Measurements from ENCODE around the gene CD180. TPM values are rescaled to one million over a fixed set of nuclear protein-coding genes. Genes with fewer than 3 reads are reported as not detected.

Gene CD180
- total and polyA plus RNA-seq, 2 experiments from 2014 or later, result not detected

DNA sequence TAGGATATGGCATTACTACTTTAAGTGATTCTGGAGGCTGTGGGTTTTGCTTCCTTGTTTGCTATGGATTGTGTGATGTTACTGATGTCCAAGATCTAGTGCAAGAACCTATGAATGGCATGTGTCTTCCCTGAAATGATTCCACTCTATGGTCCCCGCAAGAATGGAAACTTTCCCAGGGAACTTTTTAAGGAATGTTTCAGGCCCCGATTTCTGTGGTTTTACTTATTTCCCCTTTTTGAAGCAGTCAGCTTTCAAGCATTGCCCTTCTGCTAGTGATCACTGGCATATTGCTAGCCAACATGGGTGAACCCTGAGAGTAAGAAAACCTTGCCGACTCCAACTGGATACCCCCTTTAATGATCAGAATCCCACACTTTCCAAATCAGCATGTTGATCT is 26.6 kb upstream of the CD180 start:
- in situ Hi-C loops (cut with MboI), result no loop called here
- H3K27ac ChIP-seq, result no peak overlapping the region
- no peaks in the 10 kb centered on the region for H4K20me1 ChIP-seq (ENCODE audit: insufficient read depth)
- H2AFZ ChIP-seq, result no peak overlapping the region
- TF ChIP-seq EZH2phosphoT487 (IDR thresholded peaks at IDR 0.05; ENCODE audit: insufficient read depth, low read depth), result no peak
- TF ChIP-seq EZH2 (IDR thresholded peaks at IDR 0.05; ENCODE audit: insufficient read depth, poor library complexity, severe bottlenecking), result no peak
- H3K9ac ChIP-seq, result no peak overlapping the region
- no peaks in the 10 kb centered on the region for H3K9me3 ChIP-seq (ENCODE audit: low read depth)
- no peaks in the 10 kb centered on the region for H3K9me2 ChIP-seq (ENCODE audit: insufficient read depth)
- no peaks in the 10 kb centered on the region for H3K79me2 ChIP-seq (ENCODE audit: insufficient read depth)
- no peaks in the 10 kb centered on the region for H3K36me3 ChIP-seq (ENCODE audit: low read depth)
- H3K4me3 ChIP-seq, result no peak overlapping the region
- H3K4me1 ChIP-seq (ENCODE audit: insufficient read depth), result no peaks in the 10 kb centered on the region
- H3F3A ChIP-seq (ENCODE audit: insufficient read depth), result no peaks in the 10 kb centered on the region
- no peak for DNase-seq
- no peak overlapping the region for H3K4me2 ChIP-seq (ENCODE audit: unreplicated experiment)
- 49 to 65% methylated on average over 3 of the region's 3 CpGs for WGBS, 2 experiments (ENCODE audit: low coverage in 1 of 2, low lambda C conversion rate in 2 of 2, missing lambda C conversion rate in 2 of 2)
- H3K27me3 ChIP-seq (replicated peaks; ENCODE audit: insufficient read depth), result no peaks in the 10 kb centered on the region

DNA sequence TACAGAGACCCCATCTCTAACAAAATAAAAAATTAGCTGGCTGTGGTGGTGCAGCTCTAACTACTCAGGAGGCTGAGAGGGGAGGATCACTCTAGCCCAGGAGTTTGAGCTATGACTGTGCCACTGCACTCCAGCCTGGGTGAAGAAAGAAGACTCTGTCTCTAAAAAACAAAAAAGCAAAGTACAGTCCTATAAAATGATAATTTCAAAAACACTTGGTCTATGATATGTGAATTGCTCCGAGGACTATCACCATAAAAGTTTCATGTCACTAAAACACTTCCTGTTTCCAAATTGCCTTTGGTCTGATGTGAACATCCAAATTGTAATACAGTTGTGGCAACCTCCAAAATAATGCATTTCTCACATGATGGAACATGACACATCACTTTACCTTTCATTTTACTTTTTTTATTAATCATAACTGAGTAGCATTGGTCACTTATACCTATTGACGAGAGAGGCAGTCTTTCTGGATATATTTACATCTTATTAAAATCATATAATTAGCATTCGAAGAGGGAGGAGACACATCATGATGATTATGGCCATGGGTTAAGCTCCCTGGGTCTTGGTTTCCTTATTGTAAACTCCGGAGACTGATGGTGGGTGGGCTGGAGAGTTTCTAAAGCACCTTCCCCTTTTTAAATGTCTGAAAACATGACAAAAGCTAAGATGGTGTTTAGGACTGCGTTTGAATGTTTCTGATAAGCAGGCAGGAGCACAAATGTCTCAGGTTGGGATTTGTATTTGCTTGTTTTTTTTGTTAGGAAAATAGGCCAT is 25.8 kb upstream of the CD180 start:
- in situ Hi-C loops (cut with MboI), result no loop called here

DNA sequence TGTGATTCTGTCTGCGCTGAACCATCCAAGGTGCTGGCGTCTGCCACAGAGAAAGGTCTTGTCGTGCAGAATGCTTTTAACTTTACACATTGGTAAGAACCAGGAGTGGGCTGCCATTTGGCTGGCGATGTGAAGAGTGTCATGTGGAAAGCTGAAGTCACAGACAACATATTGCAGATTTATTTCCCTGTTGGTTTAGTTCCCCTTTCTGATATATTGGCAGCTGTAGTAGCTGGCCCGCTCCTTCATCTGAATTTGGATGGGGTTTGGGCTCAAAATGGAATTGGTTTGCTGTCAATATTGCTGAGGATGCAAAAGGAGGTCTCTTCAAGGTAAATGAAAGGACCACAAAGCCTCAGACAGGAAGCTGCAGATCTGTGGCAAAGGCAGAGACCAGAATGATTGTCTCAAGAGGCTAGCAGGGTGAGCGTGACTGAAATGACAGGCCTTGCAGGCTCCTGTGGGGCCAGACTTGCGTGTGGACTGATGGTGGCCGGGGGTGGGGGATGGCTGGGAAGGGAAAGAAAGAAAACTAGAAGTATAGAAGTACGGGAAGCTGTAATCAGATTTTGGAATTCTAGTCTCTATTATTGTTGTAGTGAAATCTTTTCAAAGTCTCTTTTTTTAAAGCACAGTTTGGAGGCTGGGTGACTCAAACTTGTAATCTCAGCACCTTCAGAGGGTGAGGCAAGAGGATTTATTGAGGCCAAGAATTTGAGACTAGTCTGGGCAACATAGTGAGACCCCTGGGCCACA is 25.1 kb upstream of the CD180 start:
- no peak overlapping the region for H3K27ac ChIP-seq
- H3K9me2 ChIP-seq (ENCODE audit: insufficient read depth), result no peaks in the 10 kb centered on the region
- H3K9ac ChIP-seq, result no peak overlapping the region
- no peaks in the 10 kb centered on the region for H3K79me2 ChIP-seq (ENCODE audit: insufficient read depth)
- H4K20me1 ChIP-seq (ENCODE audit: insufficient read depth), result no peaks in the 10 kb centered on the region
- no peak for TF ChIP-seq EZH2phosphoT487 (IDR thresholded peaks at IDR 0.05; ENCODE audit: insufficient read depth, low read depth)
- no peak for TF ChIP-seq EZH2 (IDR thresholded peaks at IDR 0.05; ENCODE audit: insufficient read depth, poor library complexity, severe bottlenecking)
- no peak overlapping the region for H2AFZ ChIP-seq
- no peaks in the 10 kb centered on the region for H3F3A ChIP-seq (ENCODE audit: insufficient read depth)
- no peak overlapping the region for H3K4me3 ChIP-seq
- H3K27me3 ChIP-seq (replicated peaks; ENCODE audit: insufficient read depth), result no peaks in the 10 kb centered on the region
- in situ Hi-C loops (cut with MboI), result no loop called here
- no peak for DNase-seq
- H3K4me1 ChIP-seq (ENCODE audit: insufficient read depth), result no peaks in the 10 kb centered on the region
- 60 to 62% methylated on average over 9 of the region's 9 CpGs for WGBS, 2 experiments (ENCODE audit: low coverage in 1 of 2, low lambda C conversion rate in 2 of 2, missing lambda C conversion rate in 2 of 2)
- no peaks in the 10 kb centered on the region for H3K36me3 ChIP-seq (ENCODE audit: low read depth)
- no peak overlapping the region for H3K4me2 ChIP-seq (ENCODE audit: unreplicated experiment)
- H3K9me3 ChIP-seq (ENCODE audit: low read depth), result no peaks in the 10 kb centered on the region

More for the DNA sequence above, 25.8 kb upstream of the CD180 start:
- no peaks in the 10 kb centered on the region for H3K79me2 ChIP-seq (ENCODE audit: insufficient read depth)
- no peak overlapping the region for H3K27ac ChIP-seq
- no peaks in the 10 kb centered on the region for H3F3A ChIP-seq (ENCODE audit: insufficient read depth)
- H3K4me2 ChIP-seq (ENCODE audit: unreplicated experiment), result no peak overlapping the region
- no peaks in the 10 kb centered on the region for H3K9me2 ChIP-seq (ENCODE audit: insufficient read depth)
- DNase-seq, result no peak
- no peaks in the 10 kb centered on the region for H3K27me3 ChIP-seq (replicated peaks; ENCODE audit: insufficient read depth)
- H3K9me3 ChIP-seq (ENCODE audit: low read depth), result no peaks in the 10 kb centered on the region
- H2AFZ ChIP-seq, result no peak overlapping the region
- H3K9ac ChIP-seq, result no peak overlapping the region
- H3K36me3 ChIP-seq (ENCODE audit: low read depth), result no peaks in the 10 kb centered on the region
- WGBS, 2 experiments (ENCODE audit: low coverage in 1 of 2, low lambda C conversion rate in 2 of 2, missing lambda C conversion rate in 2 of 2), result 74 to 77% methylated on average over 5 of the region's 5 CpGs
- no peaks in the 10 kb centered on the region for H3K4me1 ChIP-seq (ENCODE audit: insufficient read depth)
- no peak overlapping the region for H3K4me3 ChIP-seq
- TF ChIP-seq EZH2phosphoT487 (IDR thresholded peaks at IDR 0.05; ENCODE audit: insufficient read depth, low read depth) (no peak), EZH2 (IDR thresholded peaks at IDR 0.05; ENCODE audit: insufficient read depth, poor library complexity, severe bottlenecking) (no peak)
- no peaks in the 10 kb centered on the region for H4K20me1 ChIP-seq (ENCODE audit: insufficient read depth)

DNA sequence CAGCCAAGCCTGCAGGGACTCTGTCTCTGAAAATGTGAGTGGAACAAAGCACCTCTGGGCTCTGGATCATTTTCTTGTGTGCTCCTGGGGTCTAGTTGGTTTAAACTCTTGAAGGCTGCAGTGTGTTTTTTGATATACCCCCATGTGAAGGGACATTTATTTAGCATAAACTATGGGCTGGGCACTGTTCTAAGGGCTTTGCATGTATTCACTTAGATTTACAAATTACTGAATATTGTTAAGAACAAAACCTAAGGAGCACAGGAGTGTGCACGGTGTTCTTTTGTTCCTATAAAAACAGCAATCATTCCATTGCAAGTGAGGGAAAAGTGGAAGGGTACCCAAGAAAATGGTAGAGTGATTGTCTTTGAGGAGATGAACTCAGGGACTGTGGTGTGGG is 20.0 kb upstream of the CD180 start:
- H3K9me2 ChIP-seq (ENCODE audit: insufficient read depth), result no peaks in the 10 kb centered on the region
- no peaks in the 10 kb centered on the region for H3K9me3 ChIP-seq (ENCODE audit: low read depth)
- in situ Hi-C loops (cut with MboI), result no loop called here
- H3K27ac ChIP-seq, result no peak overlapping the region
- no peaks in the 10 kb centered on the region for H4K20me1 ChIP-seq (ENCODE audit: insufficient read depth)
- WGBS, 2 experiments (ENCODE audit: low coverage in 1 of 2, low lambda C conversion rate in 2 of 2, missing lambda C conversion rate in 2 of 2), result 79 to 86% methylated on average over 1 of the region's 1 CpG
- TF ChIP-seq EZH2phosphoT487 (IDR thresholded peaks at IDR 0.05; ENCODE audit: insufficient read depth, low read depth) (no peak), EZH2 (IDR thresholded peaks at IDR 0.05; ENCODE audit: insufficient read depth, poor library complexity, severe bottlenecking) (no peak)
- no peak overlapping the region for H3K9ac ChIP-seq
- no peaks in the 10 kb centered on the region for H3K36me3 ChIP-seq (ENCODE audit: low read depth)
- H3F3A ChIP-seq (ENCODE audit: insufficient read depth), result 0 out of 2 replicates have a peak, but pooled peaks cover 6% of the 10 kb centered on the region
- H2AFZ ChIP-seq, result no peak overlapping the region
- no peaks in the 10 kb centered on the region for H3K27me3 ChIP-seq (replicated peaks; ENCODE audit: insufficient read depth)
- peaks cover 5% of the 10 kb centered on the region; the same call in 1 of the 2 replicates for H3K4me1 ChIP-seq (ENCODE audit: insufficient read depth)
- no peak overlapping the region for H3K4me3 ChIP-seq
- H3K79me2 ChIP-seq (ENCODE audit: insufficient read depth), result no peaks in the 10 kb centered on the region
- DNase-seq, result no peak
- no peak overlapping the region for H3K4me2 ChIP-seq (ENCODE audit: unreplicated experiment)
